IMR-90 (cell line): Measurements from ENCODE around the gene EHD4. TPM values are rescaled to one million over a fixed set of nuclear protein-coding genes. Genes with fewer than 3 reads are reported as not detected.
A peak's percentile ranks its signal among the peaks of the same experiment; 100 is the strongest.

ENCODE experiments used
- ATAC-seq: fragments of 200-7000 bp; cut with Tn5 transposase; 2 replicates; pipeline ENCODE4 v1.9.1; 2020; ENCODE audit warnings: low read depth, mild to moderate bottlenecking, moderate library complexity
- BruUV-seq: library from RNA; stranded (reverse); fragments of 400-500 nt; replicated peaks from 2 replicates; lab custom pipeline; 2021; lab: Mats Ljungman, UMichigan
- CTCF ChIA-PET: fragments of 300-600 bp; formaldehyde crosslinking; extraction: SDS; loops from one replicate; lab custom pipeline; 2021; ENCODE audit warnings: antibody characterized with exemption; lab: Yijun Ruan, JAX
- POLR2A ChIA-PET: fragments of 300-600 bp; sonication (Branson Sonifier 250); formaldehyde crosslinking; loops from one replicate; lab custom pipeline; 2022; ENCODE audit warnings: antibody characterized with exemption; ENCODE audit not compliant: unreplicated experiment; lab: Charles Lee
- DNase-seq: peaks from one replicate; pipeline ENCODE4 v3.0.0; 2013
- H2AFZ ChIP-seq: replicated peaks from 2 replicates; pipeline ENCODE3; 2013; ENCODE audit warnings: low read length, mild to moderate bottlenecking; ENCODE audit not compliant: poor library complexity
- H2AK5ac ChIP-seq: 2 replicates; pipeline ENCODE4 v1.6.1; 2013; ENCODE audit warnings: low read depth, low read length, inconsistent platforms
- H2AK9ac ChIP-seq: replicated peaks from 2 replicates; pipeline ENCODE3; 2013; ENCODE audit warnings: mild to moderate bottlenecking, low read depth, low read length, moderate library complexity; ENCODE audit not compliant: poor library complexity
- H2BK120ac ChIP-seq: 2 replicates; pipeline ENCODE4 v1.6.1; 2013; ENCODE audit warnings: low read depth, low read length, inconsistent platforms
- H2BK15ac ChIP-seq: 3 replicates; pipeline ENCODE4 v1.6.1; 2013; ENCODE audit warnings: low read depth, low read length, inconsistent platforms
- H2BK20ac ChIP-seq: 2 replicates; pipeline ENCODE4 v1.6.1; 2013; ENCODE audit warnings: low read depth, mild to moderate bottlenecking, inconsistent platforms, low read length, moderate library complexity
- H2BK5ac ChIP-seq: 2 replicates; pipeline ENCODE4 v1.6.1; 2013; ENCODE audit warnings: mild to moderate bottlenecking, low read depth, low read length, inconsistent platforms; ENCODE audit not compliant: poor library complexity, severe bottlenecking
- H3K14ac ChIP-seq: replicated peaks from 2 replicates; pipeline ENCODE4 v1.6.1; 2013; ENCODE audit warnings: low read depth, low read length, inconsistent platforms
- H3K18ac ChIP-seq: 2 replicates; pipeline ENCODE4 v1.6.1; 2013; ENCODE audit warnings: low read depth, low read length, control low read depth
- H3K23ac ChIP-seq: 2 replicates; pipeline ENCODE4 v1.6.1; 2013; ENCODE audit warnings: low read depth, low read length, inconsistent platforms
- H3K27ac ChIP-seq: 2 replicates; pipeline ENCODE4 v1.5.1; 2013; ENCODE audit warnings: mild to moderate bottlenecking, control low read depth, low read length; ENCODE audit not compliant: insufficient read depth
- H3K27me3 ChIP-seq: 2 replicates; pipeline ENCODE4 v1.6.1; 2013; ENCODE audit warnings: low read length; ENCODE audit not compliant: control insufficient read depth, insufficient read depth
- H3K36me3 ChIP-seq: 2 replicates; pipeline ENCODE4 v1.6.1; 2013; ENCODE audit warnings: low read length, mixed read lengths; ENCODE audit not compliant: control insufficient read depth, insufficient read depth
- H3K4ac ChIP-seq: 2 replicates; pipeline ENCODE4 v1.6.1; 2013; ENCODE audit warnings: low read depth, low read length, inconsistent platforms
- H3K4me1 ChIP-seq: 2 replicates; pipeline ENCODE4 v1.6.1; 2013; ENCODE audit warnings: low read length, mixed read lengths; ENCODE audit not compliant: control insufficient read depth, insufficient read depth
- H3K4me2 ChIP-seq: 2 replicates; pipeline ENCODE4 v1.6.1; 2013; ENCODE audit warnings: low read depth, mild to moderate bottlenecking, control low read depth, low read length, moderate library complexity
- H3K4me3 ChIP-seq: 2 replicates; pipeline ENCODE4 v1.5.1; 2013; ENCODE audit warnings: low read depth, mild to moderate bottlenecking, control low read depth, low read length, moderate library complexity; ENCODE audit not compliant: insufficient read depth
- H3K56ac ChIP-seq: 2 replicates; pipeline ENCODE4 v1.6.1; 2013; ENCODE audit warnings: low read length, inconsistent platforms; ENCODE audit not compliant: insufficient read depth; ENCODE audit errors: extremely low read depth
- H3K79me1 ChIP-seq, 2 experiments: 2 replicates each; pipeline ENCODE4 v1.6.1; 2013; ENCODE audit warnings: low read length in 2 of 2, inconsistent platforms in 1 of 2, low read depth in 1 of 2
- H3K9ac ChIP-seq: 2 replicates; pipeline ENCODE4 v1.6.1; 2013; ENCODE audit warnings: low read depth, low read length, control low read depth
- H3K9me1 ChIP-seq: 2 replicates; pipeline ENCODE4 v1.6.1; 2013; ENCODE audit warnings: low read length, inconsistent platforms; ENCODE audit not compliant: insufficient read depth
- H3K9me3 ChIP-seq: 2 replicates; pipeline ENCODE4 v1.6.1; 2013; ENCODE audit warnings: low read length; ENCODE audit not compliant: control insufficient read depth, insufficient read depth
- H4K20me1 ChIP-seq: 2 replicates; pipeline ENCODE4 v1.6.1; 2013; ENCODE audit warnings: low read length, inconsistent platforms; ENCODE audit not compliant: insufficient read depth
- H4K5ac ChIP-seq: 2 replicates; pipeline ENCODE4 v1.6.1; 2013; ENCODE audit warnings: mild to moderate bottlenecking, low read depth, low read length, control low read depth
- H4K8ac ChIP-seq, 2 experiments: 2 replicates each; pipeline ENCODE4 v1.6.1; 2013; ENCODE audit warnings: low read depth in 2 of 2, low read length in 2 of 2, control low read depth in 1 of 2, inconsistent platforms in 1 of 2
- H4K91ac ChIP-seq: 2 replicates; pipeline ENCODE4 v1.6.1; 2013; ENCODE audit warnings: low read depth, low read length, inconsistent platforms; ENCODE audit not compliant: insufficient read depth
- BHLHE40 ChIP-seq: fragments of 150-350 bp; IDR thresholded peaks from 2 replicates; pipeline ENCODE4 v1.6.1; 2016; ENCODE audit warnings: mild to moderate bottlenecking, low read depth, low read length
- POLR2A ChIP-seq: IDR thresholded peaks from 2 replicates; pipeline ENCODE4 v1.6.1; 2012; ENCODE audit warnings: mild to moderate bottlenecking, low read depth, low read length
- WGBS, 2 experiments: methylation state at CpG; one replicate each; pipeline versions ENCODE4 v1.1.5 to v1.1.7; 2013; ENCODE audit warnings: missing lambda C conversion rate in 2 of 2; ENCODE audit not compliant: insufficient read length in 1 of 2; ENCODE audit errors: extremely low coverage in 2 of 2; 5-methylcytosine and 5-hydroxymethylcytosine counted together
- dilution Hi-C: fragments of 300-500 bp; cut with HindIII; formaldehyde crosslinking; loops from one replicate; pipeline ENCODE4 v1.14.3; 2018; ENCODE audit warnings: low sequenced_read_pairs; ENCODE audit not compliant: unreplicated experiment
- in situ Hi-C: fragments of 300-500 bp; cut with MboI; formaldehyde crosslinking; loops from 3 replicates; pipeline ENCODE4 v1.14.3; 2019; ENCODE audit warnings: low sequenced_read_pairs, inconsistent platforms, mixed read lengths
- intact Hi-C: fragments of 100-400 bp; cut with micrococcal nuclease; formaldehyde crosslinking; loops from 2 replicates; pipeline ENCODE4 v1.10.0; 2022
- polyA plus RNA-seq, 3 experiments: library from polyadenylated mRNA; depleted of rRNA; stranded (reverse); fragments of >200 nt; gene quantifications; 2 replicates each; pipeline ENCODE4 v1.2.3, GENCODE V29; 2012; ENCODE audit warnings: low replicate concordance in 1 of 3
- total RNA-seq: library from RNA; depleted of rRNA; stranded (reverse); fragments of >200 nt; gene quantifications from 2 replicates; pipeline ENCODE4 v1.2.3, GENCODE V29; 2012
- TF ChIP-seq, protein P1 (sequence below): fragments of 150-350 bp; IDR thresholded peaks from 2 replicates; pipeline ENCODE4 v1.6.1; 2017; ENCODE audit warnings: mild to moderate bottlenecking, antibody characterized with exemption, low read length, low read depth

The EHD4 gene
- total and polyA plus RNA-seq, 2 of the 4 experiments (the other 2 are of a cell fraction): 21.0 to 29.0 TPM

DNA sequence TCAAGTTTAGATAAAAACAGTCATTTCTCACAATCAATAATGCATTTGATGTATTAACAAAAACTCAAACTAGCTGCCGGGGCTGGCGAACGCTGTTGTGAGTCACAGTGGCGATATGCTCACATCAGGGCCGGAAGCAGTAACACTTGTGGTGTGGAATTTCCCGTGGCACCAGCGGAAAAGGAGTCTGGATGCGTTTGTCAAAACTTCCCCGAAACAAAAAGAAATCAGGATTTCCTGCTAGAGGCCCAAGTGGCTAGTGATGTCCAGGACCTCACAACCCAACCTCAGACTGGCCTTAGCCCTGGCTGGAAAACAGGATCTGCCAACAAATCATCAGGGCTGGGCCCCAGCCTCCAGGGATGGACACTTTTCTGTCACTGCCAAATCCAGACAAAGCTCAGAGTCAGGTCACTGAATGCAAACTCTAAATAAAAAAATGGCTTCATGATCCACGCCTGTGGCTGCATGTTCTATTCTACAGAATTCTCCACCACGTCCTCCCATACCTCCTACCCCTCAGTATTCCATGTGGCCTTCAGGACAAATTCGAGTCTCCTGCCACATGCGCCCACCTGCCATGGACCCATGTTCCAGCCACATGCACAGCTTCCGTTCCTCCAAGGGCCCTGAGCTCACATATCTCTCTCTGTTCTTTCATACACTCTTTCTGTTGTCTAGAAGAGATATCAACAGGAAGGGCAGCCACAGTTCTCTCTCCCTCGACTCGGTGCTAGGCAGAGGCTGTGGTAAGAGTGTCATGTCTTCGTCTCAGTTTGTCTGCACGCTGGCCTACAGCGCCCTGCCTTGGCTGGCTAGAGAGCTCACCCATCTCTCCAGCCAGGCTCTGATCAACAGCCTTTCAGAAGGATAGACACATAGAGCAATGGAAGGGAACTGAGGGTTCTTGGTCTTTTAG is 35.4 kb downstream of the EHD4 start:
- H3K4me2 ChIP-seq: no peak overlapping the region

More for the DNA sequence above, 35.4 kb downstream of the EHD4 start:
- Histone ChIP-seq H4K5ac (no peak overlapping the region), H2AFZ (no peak overlapping the region), H2BK20ac (no peak overlapping the region), H3K36me3 (peaks cover 1% of the 10 kb centered on the region; the same call in 1 of the 2 replicates), H3K14ac (peak overlapping the region; percentile 59; the same call in 1 of the 2 replicates), H3K9me3 (no peaks in the 10 kb centered on the region), H4K91ac (0 out of 2 replicates have a peak overlapping the region, but pooled peaks have one; percentile 17), H2BK120ac (peak overlapping the region; percentile 58; the same call in 1 of the 2 replicates), H4K8ac (peak overlapping the region in 1 of 2 experiments; percentile 22; a peak in 1 of 4 replicates), H3K56ac (no peak overlapping the region), H3K9ac (no peak overlapping the region), H3K27ac (no peak overlapping the region), H2BK15ac (peak overlapping the region; percentile 58; the same call in 1 of the 3 replicates), H3K23ac (0 out of 2 replicates have a peak overlapping the region, but pooled peaks have one; percentile 42), H3K27me3 (no peaks in the 10 kb centered on the region), H2BK5ac (no peak overlapping the region), H3K4me3 (no peak overlapping the region), H3K79me1 (peaks cover 45 to 89% of the 10 kb centered on the region in 2 experiments), H2AK9ac (peak overlapping the region; percentile 6), H3K9me1 (peaks cover 38% of the 10 kb centered on the region), H2AK5ac (peak overlapping the region; percentile 55; the same call in 1 of the 2 replicates), H4K20me1 (no peaks in the 10 kb centered on the region), H3K18ac (no peak overlapping the region), H3K4me1 (peaks cover 22% of the 10 kb centered on the region), H3K4ac (peak overlapping the region; percentile 67)
- ATAC-seq (no peak), DNase-seq (peak; percentile 55)
- intact Hi-C loops (no loop called here), in situ Hi-C loops (no loop called here), dilution Hi-C loops (no loop called here)
- 88% methylated on average over 9 of the region's 19 CpGs; no CpG with 5 or more reads in 1 of the 2 experiments for WGBS, 2 experiments
- no TSS peak for BruUV-seq
- CTCF ChIA-PET: interaction anchor here (1.0 kb wide), 1 partner anchor 16 kb away, joined by 3 read pairs; no protein-coding TSS in a partner anchor
- POLR2A ChIA-PET: interaction anchor here (0.6 kb wide), 1 partner anchor 509 kb away, joined by 4 read pairs; no protein-coding TSS in a partner anchor
- TF ChIP-seq POLR2A (no peak), BHLHE40 (no peak)
- TF ChIP-seq, protein P1, sequence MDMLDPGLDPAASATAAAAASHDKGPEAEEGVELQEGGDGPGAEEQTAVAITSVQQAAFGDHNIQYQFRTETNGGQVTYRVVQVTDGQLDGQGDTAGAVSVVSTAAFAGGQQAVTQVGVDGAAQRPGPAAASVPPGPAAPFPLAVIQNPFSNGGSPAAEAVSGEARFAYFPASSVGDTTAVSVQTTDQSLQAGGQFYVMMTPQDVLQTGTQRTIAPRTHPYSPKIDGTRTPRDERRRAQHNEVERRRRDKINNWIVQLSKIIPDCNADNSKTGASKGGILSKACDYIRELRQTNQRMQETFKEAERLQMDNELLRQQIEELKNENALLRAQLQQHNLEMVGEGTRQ: no peak
